Measurements from ENCODE around the gene ARTN. TPM values are rescaled to one million over a fixed set of nuclear protein-coding genes. Genes with fewer than 3 reads are reported as not detected.
A peak's percentile ranks its signal among the peaks of the same experiment; 100 is the strongest.

Gene ARTN
- total RNA-seq, 1 experiment from 2014 or later = 10.6 TPM

- Histone ChIP-seq H3K4me2 (ENCODE audit: insufficient read depth, insufficient read length, low read length) (peak overlapping the region; percentile 10), H3K23me2 (ENCODE audit: insufficient read length, low read depth, low read length, poor library complexity, severe bottlenecking) (peaks cover 21% of the 10 kb centered on the region), H2BK12ac (ENCODE audit: insufficient read length, low read depth, low read length) (no peak overlapping the region), H4K5ac (ENCODE audit: insufficient read length, low read depth, low read length) (no peak overlapping the region), H3K4ac (ENCODE audit: low read depth, low read length) (no peak overlapping the region), H2BK5ac (ENCODE audit: insufficient read length, low read length) (no peak overlapping the region), H3K79me2 (ENCODE audit: insufficient read depth, low read length) (no peaks in the 10 kb centered on the region), H3K27ac (ENCODE audit: insufficient read length, low read depth, low read length) (no peak overlapping the region), H3K27me3 (ENCODE audit: insufficient read depth, low read length) (no peaks in the 10 kb centered on the region), H3K9me3 (ENCODE audit: control insufficient read depth, low read depth, low read length) (no peaks in the 10 kb centered on the region), H4K8ac (replicated peaks; ENCODE audit: insufficient read length, low read depth, low read length) (no peak overlapping the region), H4K20me1 (ENCODE audit: control insufficient read depth, insufficient read depth, insufficient read length) (no peaks in the 10 kb centered on the region), H3T11ph (ENCODE audit: low read length) (no peak overlapping the region), H2AK5ac (ENCODE audit: insufficient read length, low read length) (no peak overlapping the region), H2BK15ac (ENCODE audit: low read depth, low read length) (no peak overlapping the region), H4K91ac (ENCODE audit: insufficient read length, low read depth, low read length) (no peak overlapping the region), H3K4me1 (ENCODE audit: insufficient read depth, low read length) (peaks cover 8% of the 10 kb centered on the region; the same call in 1 of the 2 replicates), H2BK120ac (ENCODE audit: low read depth, low read length, poor library complexity, severe bottlenecking) (no peak overlapping the region), H3K9ac (ENCODE audit: extremely low read depth, insufficient read length, low read length) (no peak overlapping the region), H3K56ac (ENCODE audit: insufficient read length, low read depth, low read length) (no peak overlapping the region), H3K18ac (ENCODE audit: insufficient read length, low read depth, low read length) (no peak overlapping the region), H2BK20ac (ENCODE audit: low read depth, low read length, poor library complexity, severe bottlenecking) (no peak overlapping the region), H3K23ac (ENCODE audit: insufficient read length, low read depth, low read length) (no peak overlapping the region), H3K14ac (ENCODE audit: insufficient read depth, low read length) (no peak overlapping the region; the same call in 1 of the 2 replicates), H3K79me1 (ENCODE audit: insufficient read depth, low read depth, low read length, poor library complexity, severe bottlenecking) (no peaks in the 10 kb centered on the region), H2AFZ (ENCODE audit: low read length) (no peak overlapping the region)
- TF ChIP-seq CTCF (conservative IDR thresholded peaks at IDR 0.05) = no peak
- H3K9me3 Mint-ChIP-seq = no peaks in the 10 kb centered on the region
- peaks cover 46 to 49% of the 10 kb centered on the region in 2 experiments for H3K4me1 Mint-ChIP-seq
- peak overlapping the region in 1 of 3 experiments; percentile 44; a peak in 1 of 7 replicates for H3K27ac Mint-ChIP-seq
- peak overlapping the region; percentile 62 to 69 for H3K4me3 Mint-ChIP-seq
- peaks cover 0 to 6% (median 0%) of the 10 kb centered on the region in 3 experiments; a peak in 2 of 7 replicates for H3K36me3 Mint-ChIP-seq (ENCODE audit: insufficient read depth in 1 of 3, low read depth in 3 of 3)
- WGBS (ENCODE audit: extremely low coverage, insufficient read length, low lambda C conversion rate) = no CpG with 5 or more reads among the region's 48 CpGs
- peak; percentile 87 for DNase-seq
- H3K27me3 Mint-ChIP-seq (ENCODE audit: low read depth) = peaks cover 15% of the 10 kb centered on the region
These were observed 2.3 kb downstream of the ARTN start for GRCh38 chr1:43935711-43936427.
